ENCODE data around the gene CSGALNACT2.
"Not testable (repeated sequence)": the region's sequence is repeated elsewhere in the genome, so short reads cannot be mapped to it uniquely, and the experiment has no call there.

CSGALNACT2 gene

DNA sequence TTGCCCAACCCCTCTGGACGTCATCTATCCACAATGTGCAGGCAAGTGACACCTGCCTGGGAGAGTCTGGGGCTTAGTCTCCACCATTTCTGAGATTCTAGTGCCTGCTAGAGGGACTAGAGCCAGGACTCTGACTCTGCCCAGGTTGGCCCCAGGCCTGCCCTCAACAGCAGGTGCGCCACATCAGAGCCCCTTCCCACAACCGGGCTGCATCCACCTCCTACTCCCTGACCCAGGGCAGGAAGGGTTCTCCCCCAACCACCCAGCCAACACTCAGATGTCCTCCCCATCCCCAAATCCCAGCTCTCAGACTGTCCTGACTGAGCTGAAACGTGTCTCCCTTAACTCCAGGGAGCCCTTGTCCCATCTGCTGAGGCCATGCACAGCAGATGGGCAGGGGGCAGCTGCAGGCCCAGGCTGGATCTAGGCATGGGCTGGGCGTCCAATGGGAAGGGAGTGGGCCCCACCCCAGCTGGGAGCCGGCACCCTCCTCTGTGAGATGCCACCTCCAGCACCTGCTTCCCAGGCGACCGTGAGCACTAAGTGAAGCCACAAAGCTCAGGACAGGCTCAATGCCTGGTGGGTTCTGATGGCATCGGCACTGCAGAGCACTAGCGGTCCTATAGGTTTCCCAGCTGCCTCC is 79.4 kb downstream of the CSGALNACT2 start:
- Histone ChIP-seq H3K4me1 (ENCODE audit: insufficient read depth, low read length) (peaks cover 7% of the 10 kb centered on the region), H3K36me3 (ENCODE audit: insufficient read depth, low read length) (no peaks in the 10 kb centered on the region), H3K9ac (ENCODE audit: low read depth, low read length) (no peak overlapping the region), H3K9me3 (ENCODE audit: control insufficient read depth, insufficient read depth, low read length) (no peaks in the 10 kb centered on the region)

DNA sequence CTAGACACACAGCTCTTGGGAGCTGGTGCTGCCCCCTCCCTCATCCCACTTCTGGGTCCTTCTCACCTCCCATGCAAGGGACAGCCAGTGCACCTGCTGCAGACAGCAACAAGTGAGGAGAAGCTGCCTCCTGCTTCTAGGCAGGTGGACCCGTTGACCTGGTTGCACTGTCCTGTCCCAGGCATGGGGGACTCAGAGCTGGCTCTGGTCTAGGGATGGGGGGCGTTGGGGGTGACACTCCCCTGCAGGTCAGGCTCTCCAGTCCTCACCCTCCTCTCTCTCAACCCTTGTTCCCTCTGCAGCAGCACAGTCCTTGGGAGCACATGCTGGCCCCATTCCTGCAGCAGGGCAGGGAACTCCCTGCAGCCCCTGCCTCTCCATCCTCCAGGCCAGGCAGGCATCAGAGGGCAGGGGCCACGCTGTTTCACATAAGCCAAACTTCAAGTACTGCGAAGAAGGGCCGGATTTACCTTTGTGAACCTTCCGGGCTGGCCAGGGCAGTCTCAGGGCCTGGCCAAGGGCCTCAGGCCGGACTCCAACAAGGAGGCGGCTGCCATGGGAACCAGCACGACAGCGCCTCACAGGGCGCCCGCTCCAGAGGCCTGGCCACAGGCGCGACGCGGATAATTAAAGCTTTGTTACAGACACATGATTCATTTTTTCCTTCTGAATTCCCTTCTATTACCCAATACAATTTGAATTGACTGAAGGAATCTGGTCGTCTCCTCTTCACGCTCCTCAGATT is 80.1 kb downstream of the CSGALNACT2 start:
- H3K9me3 ChIP-seq (ENCODE audit: control insufficient read depth, insufficient read depth, low read length), result no peaks in the 10 kb centered on the region
- peaks cover 7% of the 10 kb centered on the region for H3K4me1 ChIP-seq (ENCODE audit: insufficient read depth, low read length)
- no peaks in the 10 kb centered on the region for H3K36me3 ChIP-seq (ENCODE audit: insufficient read depth, low read length)
- H3K9ac ChIP-seq (ENCODE audit: low read depth, low read length), result no peak overlapping the region

- H3K9ac ChIP-seq (ENCODE audit: low read depth, low read length), result no peak overlapping the region
- H3K9me3 ChIP-seq (ENCODE audit: control insufficient read depth, insufficient read depth, low read length), result no peaks in the 10 kb centered on the region
- H3K4me1 ChIP-seq (ENCODE audit: insufficient read depth, low read length), result peaks cover 7% of the 10 kb centered on the region
- H3K36me3 ChIP-seq (ENCODE audit: insufficient read depth, low read length), result no peaks in the 10 kb centered on the region
These were observed 80.9 kb downstream of the CSGALNACT2 start for GRCh38 chr10:43218951-43219837.

- no peak overlapping the region for H3K9ac ChIP-seq (ENCODE audit: low read depth, low read length)
- H3K4me1 ChIP-seq (ENCODE audit: insufficient read depth, low read length), result peaks cover 7% of the 10 kb centered on the region
- H3K9me3 ChIP-seq (ENCODE audit: control insufficient read depth, insufficient read depth, low read length), result no peaks in the 10 kb centered on the region
- no peaks in the 10 kb centered on the region for H3K36me3 ChIP-seq (ENCODE audit: insufficient read depth, low read length)
These were observed 81.6 kb downstream of the CSGALNACT2 start for GRCh38 chr10:43219848-43220247.

DNA sequence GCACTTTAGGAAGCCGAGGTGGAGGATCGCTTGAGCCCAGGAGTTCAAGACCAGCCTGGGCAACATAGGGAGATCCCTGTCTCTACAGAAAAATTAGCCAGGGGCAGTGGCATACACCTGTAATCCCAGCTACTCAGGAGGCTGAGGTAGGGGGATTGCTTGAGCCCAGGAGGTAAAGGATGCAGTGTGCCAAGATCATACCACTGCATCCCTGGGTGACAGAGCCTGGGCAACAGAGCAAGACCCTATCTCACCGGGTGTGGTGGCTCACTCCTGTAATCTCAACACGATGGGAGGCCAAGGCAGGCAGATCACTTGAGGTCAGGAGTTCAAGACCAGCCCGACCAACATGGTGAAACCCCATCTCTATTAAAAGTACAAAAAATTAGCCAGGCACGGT is 82.0 kb downstream of the CSGALNACT2 start:
- H3K4me1 ChIP-seq (ENCODE audit: insufficient read depth, low read length); H3K36me3 ChIP-seq (ENCODE audit: insufficient read depth, low read length); H3K9ac ChIP-seq (ENCODE audit: low read depth, low read length); H3K9me3 ChIP-seq (ENCODE audit: control insufficient read depth, insufficient read depth, low read length): not testable (repeated sequence)

DNA sequence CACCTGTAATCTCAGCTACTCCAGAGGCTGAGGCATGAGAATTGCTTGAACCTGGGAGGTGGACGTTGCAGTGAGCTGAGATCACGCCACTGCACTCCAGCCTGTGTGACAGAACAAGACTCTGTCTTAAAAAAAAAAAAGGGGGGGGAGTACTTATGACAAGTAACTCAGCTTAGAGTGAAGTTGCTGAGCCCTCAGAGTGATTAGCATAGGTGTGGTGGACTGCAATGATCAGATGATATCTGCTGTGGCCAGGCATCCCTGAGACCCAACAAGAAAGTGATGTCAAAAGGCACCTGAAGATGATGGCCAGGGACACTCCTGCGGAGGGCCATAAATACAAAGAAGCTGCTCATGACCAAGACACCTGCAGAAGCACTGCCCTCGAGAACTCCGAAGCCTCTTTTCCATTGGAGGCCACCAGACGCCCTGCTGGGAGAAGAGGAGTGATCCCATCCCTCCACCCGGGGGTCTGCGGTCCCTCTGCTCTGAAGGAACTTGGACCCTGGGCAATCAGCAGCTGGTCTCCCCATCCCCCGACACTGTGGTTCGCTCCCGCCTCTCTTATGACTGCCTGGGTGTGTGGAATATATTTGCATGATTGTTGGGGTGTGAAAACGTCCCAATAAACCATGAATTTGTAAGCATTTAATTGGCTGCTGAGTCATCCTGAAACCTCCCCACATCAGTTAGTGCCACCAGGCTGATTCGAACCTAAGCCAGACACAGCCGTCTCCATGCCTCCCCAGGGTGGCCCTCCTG is 82.6 kb downstream of the CSGALNACT2 start:
- no peaks in the 10 kb centered on the region for H3K9me3 ChIP-seq (ENCODE audit: control insufficient read depth, insufficient read depth, low read length)
- peaks cover 7% of the 10 kb centered on the region for H3K4me1 ChIP-seq (ENCODE audit: insufficient read depth, low read length)
- no peaks in the 10 kb centered on the region for H3K36me3 ChIP-seq (ENCODE audit: insufficient read depth, low read length)
- no peak overlapping the region for H3K9ac ChIP-seq (ENCODE audit: low read depth, low read length)

DNA sequence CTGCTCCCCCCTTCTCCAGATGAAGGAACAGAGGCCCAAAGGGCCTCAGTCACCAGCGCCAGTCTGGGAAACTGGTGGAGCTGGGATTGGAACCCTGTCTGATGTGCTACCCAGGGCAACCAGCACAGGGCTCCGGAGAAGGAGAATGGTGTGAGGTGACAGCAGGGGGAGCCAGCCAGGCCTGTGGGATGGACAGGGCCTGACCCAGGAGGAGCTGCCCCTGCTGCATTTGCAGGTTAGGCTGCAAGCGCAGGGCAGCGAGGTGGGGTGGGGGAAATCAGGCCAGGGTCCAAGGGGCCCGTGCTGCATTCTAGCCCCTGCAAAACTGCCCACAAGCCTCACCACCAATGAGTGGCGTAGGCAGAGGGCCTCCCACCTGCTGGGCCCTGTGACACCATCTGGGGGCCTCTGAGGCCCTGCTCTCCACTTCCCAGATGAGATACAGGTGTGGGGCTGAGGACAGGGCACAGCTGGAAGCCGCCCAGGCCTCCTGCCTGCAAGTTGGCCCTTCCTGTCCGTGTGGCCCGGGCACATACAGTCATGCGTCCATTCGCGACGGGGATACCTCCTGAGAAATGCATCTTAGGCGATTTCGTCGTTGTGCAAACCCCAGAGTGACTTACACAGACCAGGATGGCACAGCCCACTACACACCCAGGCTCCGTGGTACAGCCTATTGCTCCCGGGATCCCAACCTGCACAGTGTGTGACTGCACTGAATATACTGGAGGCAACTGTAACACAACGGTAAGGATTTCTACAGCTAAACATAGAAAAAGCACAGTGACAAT is 83.4 kb downstream of the CSGALNACT2 start:
- Histone ChIP-seq H3K4me1 (ENCODE audit: insufficient read depth, low read length) (peaks cover 7% of the 10 kb centered on the region), H3K36me3 (ENCODE audit: insufficient read depth, low read length) (no peaks in the 10 kb centered on the region), H3K9me3 (ENCODE audit: control insufficient read depth, insufficient read depth, low read length) (no peaks in the 10 kb centered on the region), H3K9ac (ENCODE audit: low read depth, low read length) (no peak overlapping the region)

DNA sequence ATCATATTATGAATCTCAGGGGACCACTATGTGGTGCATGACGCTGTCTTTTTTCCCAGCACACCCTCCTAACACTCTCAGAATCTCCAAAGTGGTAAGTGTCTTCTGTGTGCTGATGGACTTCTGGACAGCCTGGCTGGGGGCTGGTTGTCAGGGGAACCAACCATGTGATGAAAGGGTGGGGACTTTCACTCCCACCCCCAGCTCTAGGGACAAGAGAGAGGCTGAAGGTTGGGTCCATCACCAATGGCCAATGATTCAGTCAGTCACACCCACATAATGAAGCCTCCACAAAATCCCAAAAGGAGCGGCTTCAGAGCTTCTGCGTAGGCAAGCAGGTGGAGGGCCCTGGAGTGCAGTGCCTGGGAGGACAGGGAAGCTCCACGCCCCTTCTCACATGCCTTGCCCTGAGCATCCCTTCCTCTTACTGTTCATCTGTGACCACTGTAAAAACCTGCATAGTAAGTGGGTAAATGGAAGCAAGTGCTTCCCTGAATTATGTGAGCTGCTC is 84.0 kb downstream of the CSGALNACT2 start:
- H3K36me3 ChIP-seq (ENCODE audit: insufficient read depth, low read length), result no peaks in the 10 kb centered on the region

GRCh38 chr10:43223056-43223455 is 84.8 kb downstream of the CSGALNACT2 start:
- peaks cover 7% of the 10 kb centered on the region for H3K4me1 ChIP-seq (ENCODE audit: insufficient read depth, low read length)
- H3K9me3 ChIP-seq (ENCODE audit: control insufficient read depth, insufficient read depth, low read length), result no peaks in the 10 kb centered on the region
- no peaks in the 10 kb centered on the region for H3K36me3 ChIP-seq (ENCODE audit: insufficient read depth, low read length)
- no peak overlapping the region for H3K9ac ChIP-seq (ENCODE audit: low read depth, low read length)

More for the DNA sequence above, 84.0 kb downstream of the CSGALNACT2 start:
- Histone ChIP-seq H3K9ac (ENCODE audit: low read depth, low read length) (no peak overlapping the region), H3K4me1 (ENCODE audit: insufficient read depth, low read length) (peaks cover 7% of the 10 kb centered on the region), H3K9me3 (ENCODE audit: control insufficient read depth, insufficient read depth, low read length) (no peaks in the 10 kb centered on the region)

- Histone ChIP-seq H3K4me1 (ENCODE audit: insufficient read depth, low read length) (peaks cover 13% of the 10 kb centered on the region), H3K9me3 (ENCODE audit: control insufficient read depth, insufficient read depth, low read length) (no peaks in the 10 kb centered on the region)
These were observed 86.1 kb downstream of the CSGALNACT2 start for GRCh38 chr10:43224321-43224720.

GRCh38 chr10:43225004-43225786 is 87.0 kb downstream of the CSGALNACT2 start:
- no peak overlapping the region for H3K9ac ChIP-seq (ENCODE audit: low read depth, low read length)
- H3K36me3 ChIP-seq (ENCODE audit: insufficient read depth, low read length), result no peaks in the 10 kb centered on the region
- H3K4me1 ChIP-seq (ENCODE audit: insufficient read depth, low read length), result peaks cover 13% of the 10 kb centered on the region
- no peaks in the 10 kb centered on the region for H3K9me3 ChIP-seq (ENCODE audit: control insufficient read depth, insufficient read depth, low read length)

More at GRCh38 chr10:43224321-43224720, 86.1 kb downstream of the CSGALNACT2 start:
- Histone ChIP-seq H3K36me3 (ENCODE audit: insufficient read depth, low read length) (no peaks in the 10 kb centered on the region), H3K9ac (ENCODE audit: low read depth, low read length) (no peak overlapping the region)

- Histone ChIP-seq H3K9ac (ENCODE audit: low read depth, low read length) (no peak overlapping the region), H3K9me3 (ENCODE audit: control insufficient read depth, insufficient read depth, low read length) (no peaks in the 10 kb centered on the region), H3K4me1 (ENCODE audit: insufficient read depth, low read length) (peaks cover 11% of the 10 kb centered on the region), H3K36me3 (ENCODE audit: insufficient read depth, low read length) (no peaks in the 10 kb centered on the region)
These were observed 87.5 kb downstream of the CSGALNACT2 start for GRCh38 chr10:43225787-43226153.

DNA sequence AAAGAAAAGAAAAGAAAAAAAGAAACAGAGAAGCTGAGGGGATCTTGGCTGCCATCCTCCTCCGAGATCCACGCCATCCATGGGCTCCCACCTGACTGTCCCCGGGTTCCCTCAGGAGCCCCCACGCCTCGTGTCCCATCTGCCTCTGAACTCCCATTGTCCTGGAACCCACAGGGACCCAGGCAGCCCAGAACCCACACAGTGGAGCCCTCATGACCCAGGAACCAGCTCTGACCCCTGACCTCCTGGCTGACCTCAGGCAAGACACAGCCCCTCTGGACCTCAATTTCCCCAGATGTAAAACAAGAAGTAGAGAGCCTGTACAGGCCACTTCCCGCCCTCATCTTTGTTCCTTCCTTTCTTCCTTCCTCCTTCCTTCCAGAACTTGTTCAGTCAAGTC is 88.2 kb downstream of the CSGALNACT2 start:
- Histone ChIP-seq H3K4me1 (ENCODE audit: insufficient read depth, low read length) (peaks cover 6% of the 10 kb centered on the region; the same call in 1 of the 2 replicates), H3K9ac (ENCODE audit: low read depth, low read length) (no peak overlapping the region)

More for the DNA sequence above, 88.2 kb downstream of the CSGALNACT2 start:
- Histone ChIP-seq H3K36me3 (ENCODE audit: insufficient read depth, low read length) (no peaks in the 10 kb centered on the region), H3K9me3 (ENCODE audit: control insufficient read depth, insufficient read depth, low read length) (no peaks in the 10 kb centered on the region)

Data from ES-I3 (cell line).